PC-3 (cell line): ENCODE measurements around the gene NEK1. TPM values are rescaled to one million over a fixed set of nuclear protein-coding genes. Genes with fewer than 3 reads are reported as not detected.
"Not testable (repeated sequence)": the region's sequence is repeated elsewhere in the genome, so short reads cannot be mapped to it uniquely, and the experiment has no call there.

Source experiments
- ATAC-seq: fragments of 200-7000 bp; cut with Tn5 transposase; 2 replicates; pipeline ENCODE4 v1.9.1; 2020; ENCODE audit warnings: mild to moderate bottlenecking, moderate library complexity
- BruUV-seq: library from RNA; stranded (reverse); fragments of 400-500 nt; replicated peaks from 2 replicates; lab custom pipeline; 2021; lab: Mats Ljungman, UMichigan
- CTCF ChIA-PET: fragments of 300-600 bp; sonication (Branson Sonifier 250); formaldehyde crosslinking; loops from one replicate; lab custom pipeline; 2022; ENCODE audit warnings: antibody characterized with exemption; lab: Charles Lee
- POLR2A ChIA-PET: fragments of 300-600 bp; sonication (Branson Sonifier 250); formaldehyde crosslinking; loops from one replicate; lab custom pipeline; 2022; ENCODE audit warnings: antibody characterized with exemption; ENCODE audit not compliant: unreplicated experiment; lab: Charles Lee
- DNase-seq: peaks from one replicate; pipeline ENCODE4 v3.0.0-alpha.2; 2015
- H2AFZ ChIP-seq: fragments of 300-600 bp; sonication (generic); 2 replicates; pipeline ENCODE4 v1.6.0; 2016; ENCODE audit warnings: antibody characterized with exemption, low read length
- H3F3A ChIP-seq: fragments of 300-600 bp; sonication (generic); one replicate; pipeline ENCODE4 v1.6.0; 2017; ENCODE audit warnings: antibody characterized with exemption, low read length, control low read depth, mild to moderate bottlenecking; ENCODE audit not compliant: unreplicated experiment
- H3K27ac ChIP-seq: fragments of 300-600 bp; sonication (generic); 2 replicates; pipeline ENCODE4 v1.5.1; 2016; ENCODE audit warnings: mild to moderate bottlenecking, low read length
- H3K27me3 ChIP-seq: fragments of 300-600 bp; sonication (generic); 2 replicates; pipeline ENCODE4 v1.6.1; 2016; ENCODE audit warnings: low read length, mixed read lengths
- H3K36me3 ChIP-seq: fragments of 300-600 bp; sonication (generic); 2 replicates; pipeline ENCODE4 v1.6.1; 2016; ENCODE audit warnings: low read depth, mixed run types, low read length, mixed read lengths
- H3K4me1 ChIP-seq: fragments of 300-600 bp; sonication (generic); 2 replicates; pipeline ENCODE4 v1.5.1; 2016; ENCODE audit warnings: low read length; ENCODE audit not compliant: insufficient read depth
- H3K4me2 ChIP-seq: fragments of 300-600 bp; sonication (generic); 2 replicates; pipeline ENCODE4 v1.6.0; 2016; ENCODE audit warnings: low read length
- H3K4me3 ChIP-seq: fragments of 300-600 bp; sonication (generic); 2 replicates; pipeline ENCODE4 v1.5.1; 2016; ENCODE audit warnings: mild to moderate bottlenecking, low read length, mixed read lengths
- H3K79me2 ChIP-seq: fragments of 300-600 bp; sonication (generic); 2 replicates; pipeline ENCODE4 v1.6.1; 2017; ENCODE audit warnings: low read length, mixed read lengths
- H3K9ac ChIP-seq: fragments of 300-600 bp; sonication (generic); 2 replicates; pipeline ENCODE4 v1.6.0; 2016; ENCODE audit warnings: mild to moderate bottlenecking, low read length
- H3K9me2 ChIP-seq: fragments of 300-600 bp; sonication (generic); replicated peaks from 2 replicates; pipeline ENCODE4 v1.6.1; 2016; ENCODE audit warnings: mixed run types, low read length, mixed read lengths
- H3K9me3 ChIP-seq: fragments of 300-600 bp; sonication (generic); 2 replicates; pipeline ENCODE4 v1.6.1; 2016; ENCODE audit warnings: low read length, mixed read lengths
- H4K20me1 ChIP-seq: fragments of 300-600 bp; sonication (generic); 2 replicates; pipeline ENCODE4 v1.6.1; 2016; ENCODE audit warnings: low read length, mixed read lengths
- EZH2 ChIP-seq: fragments of 300-600 bp; sonication (generic); IDR thresholded peaks from one replicate; pipeline ENCODE4 v1.6.1; 2017; ENCODE audit warnings: antibody characterized with exemption, mild to moderate bottlenecking, low read length; ENCODE audit not compliant: unreplicated experiment
- EZH2phosphoT487 ChIP-seq: fragments of 300-600 bp; sonication (generic); IDR thresholded peaks from 2 replicates; pipeline ENCODE4 v1.6.1; 2018; ENCODE audit warnings: mild to moderate bottlenecking, antibody characterized with exemption, low read length, borderline replicate concordance
- intact Hi-C: fragments of 100-400 bp; cut with micrococcal nuclease; formaldehyde crosslinking; loops from 2 replicates; pipeline ENCODE4 v1.9.0; 2023
- total RNA-seq: library from RNA; depleted of rRNA; stranded (reverse); fragments of >200 nt; gene quantifications from 2 replicates; pipeline ENCODE4 v1.2.3, GENCODE V29; 2014
- TF ChIP-seq, protein P1 (sequence below): fragments of 300-600 bp; sonication (generic); conservative IDR thresholded peaks from 2 replicates; pipeline ENCODE4 v1.5.1; 2017; ENCODE audit warnings: antibody characterized with exemption, low read depth, mild to moderate bottlenecking, low read length

Gene NEK1
- total RNA-seq, 1 experiment from 2014 or later = 4.3 TPM

DNA sequence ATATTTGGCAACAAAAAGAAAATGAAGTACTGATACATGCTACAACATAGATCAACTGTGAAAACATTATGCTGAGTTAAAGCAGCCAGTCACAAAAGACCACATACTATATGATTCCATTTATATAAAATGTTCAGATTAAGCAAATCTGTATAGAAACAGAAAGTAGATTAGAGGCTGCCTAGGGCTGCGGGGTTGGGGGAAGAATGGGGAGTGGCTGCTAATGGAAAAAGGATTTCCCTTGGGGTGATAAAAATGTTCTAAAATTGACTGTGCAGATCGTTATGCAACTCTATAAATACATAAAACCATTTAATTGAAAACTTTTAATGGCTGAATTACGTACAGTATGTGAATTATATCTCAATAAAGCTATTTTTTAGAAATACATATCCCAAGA is 46.8 kb downstream of the NEK1 start:
- ChIA-PET CTCF (interaction anchor here (0.5 kb wide), 1 partner anchor 528 kb away, joined by 4 read pairs; no protein-coding TSS in a partner anchor), POLR2A (no interaction called here)
- no TSS peak for BruUV-seq
- Histone ChIP-seq H2AFZ (no peak overlapping the region), H3K9me3 (no peaks in the 10 kb centered on the region), H3K4me3 (no peak overlapping the region), H3K4me2 (no peak overlapping the region), H3K27me3 (no peaks in the 10 kb centered on the region), H3K9me2 (no peaks in the 10 kb centered on the region), H3F3A (no peaks in the 10 kb centered on the region), H3K4me1 (no peaks in the 10 kb centered on the region), H3K36me3 (no peaks in the 10 kb centered on the region), H4K20me1 (no peaks in the 10 kb centered on the region), H3K79me2 (no peaks in the 10 kb centered on the region), H3K9ac (no peak overlapping the region), H3K27ac (no peak overlapping the region)
- intact Hi-C loops = loop anchor here (1.0 to 10.0 kb wide), 3 partner anchors 73 to 642 kb away; no protein-coding TSS in a partner anchor
- TF ChIP-seq, protein P1, sequence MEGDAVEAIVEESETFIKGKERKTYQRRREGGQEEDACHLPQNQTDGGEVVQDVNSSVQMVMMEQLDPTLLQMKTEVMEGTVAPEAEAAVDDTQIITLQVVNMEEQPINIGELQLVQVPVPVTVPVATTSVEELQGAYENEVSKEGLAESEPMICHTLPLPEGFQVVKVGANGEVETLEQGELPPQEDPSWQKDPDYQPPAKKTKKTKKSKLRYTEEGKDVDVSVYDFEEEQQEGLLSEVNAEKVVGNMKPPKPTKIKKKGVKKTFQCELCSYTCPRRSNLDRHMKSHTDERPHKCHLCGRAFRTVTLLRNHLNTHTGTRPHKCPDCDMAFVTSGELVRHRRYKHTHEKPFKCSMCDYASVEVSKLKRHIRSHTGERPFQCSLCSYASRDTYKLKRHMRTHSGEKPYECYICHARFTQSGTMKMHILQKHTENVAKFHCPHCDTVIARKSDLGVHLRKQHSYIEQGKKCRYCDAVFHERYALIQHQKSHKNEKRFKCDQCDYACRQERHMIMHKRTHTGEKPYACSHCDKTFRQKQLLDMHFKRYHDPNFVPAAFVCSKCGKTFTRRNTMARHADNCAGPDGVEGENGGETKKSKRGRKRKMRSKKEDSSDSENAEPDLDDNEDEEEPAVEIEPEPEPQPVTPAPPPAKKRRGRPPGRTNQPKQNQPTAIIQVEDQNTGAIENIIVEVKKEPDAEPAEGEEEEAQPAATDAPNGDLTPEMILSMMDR = no peak
- no peak for TF ChIP-seq EZH2
- TF ChIP-seq EZH2phosphoT487 = no peak
- DNase-seq (no peak), ATAC-seq (no peak)

GRCh38 chr4:169557061-169557636 is 55.2 kb downstream of the NEK1 start:
- Histone ChIP-seq H3K4me2 (no peak overlapping the region), H3K9me3 (no peaks in the 10 kb centered on the region), H3K36me3 (peaks cover 2% of the 10 kb centered on the region; the same call in 1 of the 2 replicates), H3K4me1 (peaks cover 10% of the 10 kb centered on the region), H2AFZ (no peak overlapping the region), H4K20me1 (no peaks in the 10 kb centered on the region), H3K4me3 (no peak overlapping the region), H3K27me3 (no peaks in the 10 kb centered on the region), H3F3A (peaks cover 6% of the 10 kb centered on the region), H3K9ac (no peak overlapping the region), H3K27ac (peak overlapping the region; percentile 43), H3K9me2 (no peaks in the 10 kb centered on the region), H3K79me2 (no peaks in the 10 kb centered on the region)
- ATAC-seq (peak; percentile 87), DNase-seq (peak; percentile 67)
- BruUV-seq = no TSS peak
- POLR2A ChIA-PET = no interaction called here
- intact Hi-C loops = no loop called here
- CTCF ChIA-PET = no interaction called here
- TF ChIP-seq, protein P1 = no peak
- TF ChIP-seq EZH2 (no peak), EZH2phosphoT487 (no peak)

GRCh38 chr4:169546548-169546947 is 65.8 kb downstream of the NEK1 start:
- H3K79me2 ChIP-seq, H3K4me3 ChIP-seq, intact Hi-C loops, H3K27me3 ChIP-seq, DNase-seq, H3F3A ChIP-seq, CTCF ChIA-PET, ATAC-seq, H3K27ac ChIP-seq, H4K20me1 ChIP-seq, H3K9ac ChIP-seq, H3K4me1 ChIP-seq, H3K4me2 ChIP-seq, H2AFZ ChIP-seq, H3K9me2 ChIP-seq, H3K9me3 ChIP-seq, POLR2A ChIA-PET, H3K36me3 ChIP-seq, BruUV-seq: not testable (repeated sequence)
